HG02571 (cell line): ENCODE results near the gene SRP9.
"Not testable (repeated sequence)": the region's sequence is repeated elsewhere in the genome, so short reads cannot be mapped to it uniquely, and the experiment has no call there.

Experiments
- ATAC-seq: cut with Tn5 transposase; IDR thresholded peaks from one replicate; pipeline ENCODE4 v1.9.1; 2021; ENCODE audit warnings: mild to moderate bottlenecking, moderate library complexity; ENCODE audit not compliant: unreplicated experiment

Gene SRP9

GRCh38 chr1:225772848-225773247, 4.8 kb upstream of the SRP9 start:
- no peak for ATAC-seq

GRCh38 chr1:225774281-225775147, 3.1 kb upstream of the SRP9 start:
- no peak for ATAC-seq

GRCh38 chr1:225776294-225776693, 1.3 kb upstream of the SRP9 start:
- no peak for ATAC-seq

- ATAC-seq = peak; percentile 5
Measured at GRCh38 chr1:225777058-225777582, 506 bp upstream of the SRP9 start.

GRCh38 chr1:225778337-225778669, 677 bp downstream of the SRP9 start:
- ATAC-seq = no peak

- not testable (repeated sequence) for ATAC-seq
Measured at GRCh38 chr1:225779165-225779564, 1.5 kb downstream of the SRP9 start.

GRCh38 chr1:225780134-225780533, 2.5 kb downstream of the SRP9 start:
- ATAC-seq = no peak

GRCh38 chr1:225780630-225781029, 3.0 kb downstream of the SRP9 start:
- no peak for ATAC-seq

GRCh38 chr1:225789142-225789541, 11.5 kb downstream of the SRP9 start:
- not testable (repeated sequence) for ATAC-seq

GRCh38 chr1:225794954-225795353, 17.3 kb downstream of the SRP9 start:
- ATAC-seq = no peak

GRCh38 chr1:225796097-225796496, 18.5 kb downstream of the SRP9 start:
- ATAC-seq = not testable (repeated sequence)

- ATAC-seq = not testable (repeated sequence)
Measured at GRCh38 chr1:225801146-225801545, 23.5 kb downstream of the SRP9 start.

- no peak for ATAC-seq
Measured at GRCh38 chr1:225806249-225806648, 28.6 kb downstream of the SRP9 start.

GRCh38 chr1:225806736-225807135, 29.1 kb downstream of the SRP9 start:
- not testable (repeated sequence) for ATAC-seq

- no peak for ATAC-seq
Measured at GRCh38 chr1:225808136-225808535, 30.5 kb downstream of the SRP9 start.

GRCh38 chr1:225809842-225810578, 32.4 kb downstream of the SRP9 start, which contains the start of gene EPHX1:
Gene EPHX1, plus strand, starts transcription at chr1:225810124. Its CDS starts 18,606 bp downstream, at chr1:225828730.
- peak; percentile 96 for ATAC-seq

- not testable (repeated sequence) for ATAC-seq
Measured at GRCh38 chr1:225810579-225811538, 33.2 kb downstream of the SRP9 start.

- ATAC-seq = no peak
Measured at GRCh38 chr1:225811622-225812487, 34.2 kb downstream of the SRP9 start.

- ATAC-seq = no peak
Measured at GRCh38 chr1:225812488-225813213, 35.0 kb downstream of the SRP9 start.
